Kidney tubule cell (primary cell): ENCODE results near the gene PLAGL1.
"Not testable (repeated sequence)": the region's sequence is repeated elsewhere in the genome, so short reads cannot be mapped to it uniquely, and the experiment has no call there.

ENCODE experiments used
- DNase-seq: peaks from one replicate; pipeline ENCODE4 v3.0.0-alpha.2; 2018; ENCODE audit warnings: low spot score

PLAGL1 gene

GRCh38 chr6:143937668-143937970, 70.4 kb downstream of the PLAGL1 start:
- no peak for DNase-seq

- no peak for DNase-seq
These were observed 71.0 kb downstream of the PLAGL1 start for GRCh38 chr6:143936778-143937667.

GRCh38 chr6:143936347-143936746, 71.7 kb downstream of the PLAGL1 start:
- DNase-seq = no peak

GRCh38 chr6:143934867-143935266, 73.2 kb downstream of the PLAGL1 start:
- no peak for DNase-seq

GRCh38 chr6:143934331-143934730, 73.7 kb downstream of the PLAGL1 start:
- no peak for DNase-seq

GRCh38 chr6:143929975-143930374, 78.1 kb downstream of the PLAGL1 start:
- no peak for DNase-seq

GRCh38 chr6:143928853-143929252, 79.2 kb downstream of the PLAGL1 start:
- DNase-seq = no peak

- not testable (repeated sequence) for DNase-seq
These were observed 91.0 kb downstream of the PLAGL1 start for GRCh38 chr6:143917026-143917425.

- no peak for DNase-seq
These were observed 95.4 kb downstream of the PLAGL1 start for GRCh38 chr6:143912671-143913070.

- DNase-seq = no peak
These were observed 97.0 kb downstream of the PLAGL1 start for GRCh38 chr6:143911028-143911427.

GRCh38 chr6:143902827-143903226, 105.2 kb downstream of the PLAGL1 start:
- DNase-seq = no peak

GRCh38 chr6:143901885-143902750, 105.9 kb downstream of the PLAGL1 start:
- DNase-seq = no peak

GRCh38 chr6:143900358-143900757, 107.7 kb downstream of the PLAGL1 start:
- DNase-seq = no peak

GRCh38 chr6:143896126-143896860, 111.8 kb downstream of the PLAGL1 start:
- DNase-seq = no peak

- DNase-seq = no peak
These were observed 113.4 kb downstream of the PLAGL1 start for GRCh38 chr6:143894655-143895054.
